CD8-positive, alpha-beta memory T cell (primary cell): ENCODE results near the gene SARNP. TPM values are rescaled to one million over a fixed set of nuclear protein-coding genes. Genes with fewer than 3 reads are reported as not detected.

Experiments used
- CTCF ChIA-PET: fragments of 350-600 bp; sonication (Branson Sonifier 250); formaldehyde crosslinking; loops from one replicate; lab custom pipeline; 2021; ENCODE audit warnings: antibody characterized with exemption; lab: Charles Lee
- POLR2A ChIA-PET: fragments of 350-600 bp; sonication (Branson Sonifier 250); formaldehyde crosslinking; loops from one replicate; lab custom pipeline; 2021; ENCODE audit warnings: antibody characterized with exemption; lab: Charles Lee
- DNase-seq, 5 donors: peaks; one replicate each; pipeline versions ENCODE4 v3.0.0 to v3.0.0-alpha.2; 2020 to 2022; ENCODE audit warnings: mixed read lengths in 1 of 5
- H3K27ac ChIP-seq: one replicate; pipeline ENCODE4 v1.7.0; 2013; ENCODE audit warnings: low read depth, mild to moderate bottlenecking, low read length, moderate library complexity
- H3K27me3 ChIP-seq: 2 replicates; pipeline ENCODE4 v1.7.0; 2013; ENCODE audit warnings: low read length, mild to moderate bottlenecking; ENCODE audit not compliant: insufficient read depth, poor library complexity, severe bottlenecking
- H3K36me3 ChIP-seq: 2 replicates; pipeline ENCODE4 v1.7.0; 2013; ENCODE audit warnings: mild to moderate bottlenecking, low read length, moderate library complexity; ENCODE audit not compliant: insufficient read depth
- H3K4me1 ChIP-seq: 2 replicates; pipeline ENCODE4 v1.7.0; 2013; ENCODE audit warnings: mild to moderate bottlenecking, low read length, moderate library complexity; ENCODE audit not compliant: insufficient read depth
- H3K4me3 ChIP-seq: 2 replicates; pipeline ENCODE4 v1.7.0; 2013; ENCODE audit warnings: mild to moderate bottlenecking, low read length
- H3K9me3 ChIP-seq: 2 replicates; pipeline ENCODE4 v1.7.0; 2013; ENCODE audit warnings: mild to moderate bottlenecking, low read length
- H3K27ac Mint-ChIP-seq, 8 donors: one replicate each; pipeline ENCODE4 v1.8.0; 2020 to 2021; ENCODE audit warnings: mixed read lengths in 8 of 8, mild to moderate bottlenecking in 6 of 8, inconsistent platforms in 3 of 8, moderate library complexity in 3 of 8
- H3K27me3 Mint-ChIP-seq, 2 donors: one replicate each; pipeline ENCODE4 v1.8.0; 2020 to 2021; ENCODE audit warnings: mixed read lengths in 2 of 2, mild to moderate bottlenecking in 1 of 2, moderate library complexity in 1 of 2
- H3K36me3 Mint-ChIP-seq, 3 donors: one replicate each; pipeline ENCODE4 v1.8.0; 2020 to 2021; ENCODE audit warnings: mixed read lengths in 3 of 3, inconsistent platforms in 1 of 3, mild to moderate bottlenecking in 1 of 3
- H3K4me1 Mint-ChIP-seq, 3 donors: one replicate each; pipeline ENCODE4 v1.8.0; 2020 to 2021; ENCODE audit warnings: mixed read lengths in 3 of 3, inconsistent platforms in 1 of 3, mild to moderate bottlenecking in 1 of 3
- H3K4me3 Mint-ChIP-seq, 7 donors: one replicate each; pipeline ENCODE4 v1.8.0; 2020 to 2021; ENCODE audit warnings: mixed read lengths in 7 of 7, mild to moderate bottlenecking in 6 of 7, moderate library complexity in 4 of 7, inconsistent platforms in 2 of 7
- H3K9me3 Mint-ChIP-seq, 5 donors: one replicate each; pipeline ENCODE4 v1.8.0; 2020 to 2022; ENCODE audit warnings: mixed read lengths in 5 of 5, mild to moderate bottlenecking in 3 of 5, moderate library complexity in 2 of 5, inconsistent platforms in 1 of 5
- polyA plus RNA-seq: library from polyadenylated mRNA; unstranded; fragments of 300-500 nt; fragmentation: Illumina TruSeq; gene quantifications from one replicate; pipeline ENCODE4 v1.2.3, GENCODE V29; 2021
- total RNA-seq, 2 experiments: library from RNA; stranded (reverse); gene quantifications; one replicate each; pipeline ENCODE4 v1.2.3, GENCODE V29; 2021

SARNP gene
- total and polyA plus RNA-seq, 3 experiments from 2014 or later: 89.7 to 109 (median 103) TPM

GRCh38 chr12:55718624-55719275, 98.8 kb downstream of the SARNP start:
- no peak overlapping the region for H3K4me3 ChIP-seq
- H3K27ac ChIP-seq: no peak overlapping the region
- peaks cover 0 to 33% (median 2%) of the 10 kb centered on the region in 3 donors for H3K36me3 Mint-ChIP-seq
- H3K9me3 Mint-ChIP-seq: no peaks in the 10 kb centered on the region
- H3K9me3 ChIP-seq: no peaks in the 10 kb centered on the region
- ChIA-PET CTCF (interaction anchor here (1.0 to 6.9 kb wide), 4 partner anchors 11 to 19 kb away, joined by 3 to 67 read pairs (median 28); partner anchors contain the start of gene CD63), POLR2A (interaction anchor here (0.6 kb wide), 1 partner anchor 13 kb away, joined by 5 read pairs; no protein-coding TSS in a partner anchor)
- no peaks in the 10 kb centered on the region for H3K36me3 ChIP-seq
- no peak for DNase-seq
- peaks cover 24% of the 10 kb centered on the region for H3K4me1 ChIP-seq
- peak overlapping the region in 2 of 7 donors; percentile 30 to 39 for H3K4me3 Mint-ChIP-seq
- peaks cover 0 to 5% of the 10 kb centered on the region in 2 donors for H3K27me3 Mint-ChIP-seq
- peak overlapping the region in 4 of 8 donors; percentile 17 to 61 (median 54) for H3K27ac Mint-ChIP-seq
- H3K27me3 ChIP-seq: no peaks in the 10 kb centered on the region
- H3K4me1 Mint-ChIP-seq: peaks cover 31 to 65% (median 33%) of the 10 kb centered on the region in 3 donors

- Histone ChIP-seq H3K27ac (no peak overlapping the region), H3K27me3 (no peaks in the 10 kb centered on the region), H3K4me3 (no peak overlapping the region), H3K9me3 (no peaks in the 10 kb centered on the region), H3K4me1 (peaks cover 24% of the 10 kb centered on the region), H3K36me3 (no peaks in the 10 kb centered on the region)
- DNase-seq: no peak
- Mint-ChIP-seq H3K9me3 (no peaks in the 10 kb centered on the region), H3K4me1 (peaks cover 31 to 65% (median 33%) of the 10 kb centered on the region in 3 donors), H3K27ac (peak overlapping the region in 4 of 8 donors; percentile 35 to 98 (median 52)), H3K36me3 (peaks cover 0 to 26% (median 0%) of the 10 kb centered on the region in 3 donors), H3K4me3 (peak overlapping the region in 5 of 7 donors; percentile 5 to 94 (median 90)), H3K27me3 (peaks cover 0 to 5% of the 10 kb centered on the region in 2 donors)
- CTCF ChIA-PET: interaction anchor here (1.0 to 3.8 kb wide), 2 partner anchors 12 to 19 kb away, joined by 3 to 37 read pairs; no protein-coding TSS in a partner anchor
- POLR2A ChIA-PET: interaction anchor here (1.3 kb wide), 1 partner anchor 256 kb away, joined by 3 read pairs; the partner anchor contains the start of gene RAB5B
Measured at GRCh38 chr12:55718015-55718414, 99.5 kb downstream of the SARNP start.

GRCh38 chr12:55717011-55718007, 100.2 kb downstream of the SARNP start:
- peaks cover 24% of the 10 kb centered on the region for H3K4me1 ChIP-seq
- POLR2A ChIA-PET: interaction anchor here (1.0 to 2.3 kb wide), 3 partner anchors 21 to 472 kb away, joined by 3 to 8 read pairs (median 3); partner anchors contain the start of genes RAB5B and SMARCC2
- Mint-ChIP-seq H3K36me3 (peaks cover 0 to 26% (median 0%) of the 10 kb centered on the region in 3 donors), H3K27ac (peak overlapping the region in 7 of 8 donors; percentile 84 to 98 (median 95)), H3K4me3 (peak overlapping the region; percentile 82 to 97 (median 93)), H3K4me1 (peaks cover 31 to 65% (median 33%) of the 10 kb centered on the region in 3 donors), H3K27me3 (peaks cover 0 to 5% of the 10 kb centered on the region in 2 donors), H3K9me3 (no peaks in the 10 kb centered on the region)
- H3K9me3 ChIP-seq: no peaks in the 10 kb centered on the region
- no peak for DNase-seq
- no peaks in the 10 kb centered on the region for H3K27me3 ChIP-seq
- CTCF ChIA-PET: interaction anchor here (1.0 to 3.8 kb wide), 4 partner anchors 12 to 211 kb away, joined by 3 to 37 read pairs (median 4); no protein-coding TSS in a partner anchor
- H3K36me3 ChIP-seq: no peaks in the 10 kb centered on the region
- peak overlapping the region; percentile 98 for H3K4me3 ChIP-seq
- H3K27ac ChIP-seq: no peak overlapping the region

GRCh38 chr12:55716582-55716957, 101.0 kb downstream of the SARNP start:
- Mint-ChIP-seq H3K27ac (peak overlapping the region; percentile 89 to 98 (median 95)), H3K27me3 (peaks cover 0 to 5% of the 10 kb centered on the region in 2 donors), H3K36me3 (peaks cover 0 to 25% (median 0%) of the 10 kb centered on the region in 3 donors), H3K4me3 (peak overlapping the region; percentile 82 to 97 (median 93)), H3K9me3 (no peaks in the 10 kb centered on the region), H3K4me1 (peaks cover 31 to 62% (median 33%) of the 10 kb centered on the region in 3 donors)
- ChIA-PET CTCF (interaction anchor here (0.8 to 3.8 kb wide), 6 partner anchors 8 to 212 kb away, joined by 3 to 37 read pairs (median 4); partner anchors contain the start of gene DNAJC14), POLR2A (interaction anchor here (0.9 to 2.3 kb wide), 7 partner anchors 13 to 970 kb away, joined by 3 to 8 read pairs (median 4); partner anchors contain the start of genes CD63, DNAJC14, ORMDL2 and RAB5B)
- Histone ChIP-seq H3K4me1 (peaks cover 24% of the 10 kb centered on the region), H3K27ac (peak overlapping the region; percentile 79), H3K4me3 (peak overlapping the region; percentile 98), H3K36me3 (no peaks in the 10 kb centered on the region), H3K27me3 (no peaks in the 10 kb centered on the region), H3K9me3 (no peaks in the 10 kb centered on the region)
- DNase-seq: no peak

- Mint-ChIP-seq H3K36me3 (peaks cover 0 to 25% (median 0%) of the 10 kb centered on the region in 3 donors), H3K4me1 (peaks cover 31 to 57% (median 33%) of the 10 kb centered on the region in 3 donors), H3K27ac (peak within 1 kb of the TSS; percentile 89 to 98 (median 95)), H3K4me3 (peak within 1 kb of the TSS; percentile 82 to 97 (median 93)), H3K27me3 (peaks cover 0 to 5% of the 10 kb centered on the region in 2 donors), H3K9me3 (no peaks in the 10 kb centered on the region)
- Histone ChIP-seq H3K27ac (peak within 1 kb of the TSS; percentile 79), H3K4me3 (peak within 1 kb of the TSS; percentile 98), H3K9me3 (no peaks in the 10 kb centered on the region), H3K4me1 (peaks cover 21% of the 10 kb centered on the region), H3K27me3 (no peaks in the 10 kb centered on the region), H3K36me3 (no peaks in the 10 kb centered on the region)
- ChIA-PET POLR2A (interaction anchor here (0.7 to 2.3 kb wide), 10 partner anchors 9 to 970 kb away, joined by 3 to 8 read pairs (median 3); partner anchors contain the start of genes CD63, DNAJC14, ORMDL2 and RAB5B), CTCF (interaction anchor here (0.5 to 3.8 kb wide), 7 partner anchors 9 to 780 kb away, joined by 3 to 37 read pairs (median 4); partner anchors contain the start of gene DNAJC14)
- peak; percentile 87 to 96 (median 92) for DNase-seq
Measured at GRCh38 chr12:55715833-55716581, 101.5 kb downstream of the SARNP start, which contains the start of gene BLOC1S1. Gene BLOC1S1 (plus strand): TSS chr12:55716046. CDS start chr12:55716052, 6 bp downstream.

GRCh38 chr12:55715169-55715764, 102.3 kb downstream of the SARNP start:
- Mint-ChIP-seq H3K9me3 (no peaks in the 10 kb centered on the region), H3K36me3 (peaks cover 0 to 19% (median 0%) of the 10 kb centered on the region in 3 donors), H3K27ac (peak overlapping the region; percentile 89 to 98 (median 95)), H3K27me3 (peaks cover 0 to 7% of the 10 kb centered on the region in 2 donors), H3K4me1 (peaks cover 29 to 49% (median 31%) of the 10 kb centered on the region in 3 donors), H3K4me3 (peak overlapping the region; percentile 82 to 97 (median 93))
- ChIA-PET CTCF (interaction anchor here (0.5 to 3.8 kb wide), 7 partner anchors 9 to 781 kb away, joined by 3 to 37 read pairs (median 4); partner anchors contain the start of gene DNAJC14), POLR2A (interaction anchor here (0.7 to 2.3 kb wide), 7 partner anchors 9 to 971 kb away, joined by 3 to 8 read pairs (median 4); partner anchors contain the start of genes CD63, ORMDL2 and SARNP)
- Histone ChIP-seq H3K27me3 (no peaks in the 10 kb centered on the region), H3K4me3 (peak overlapping the region; percentile 98), H3K27ac (peak overlapping the region; percentile 79), H3K36me3 (no peaks in the 10 kb centered on the region), H3K4me1 (peaks cover 18% of the 10 kb centered on the region), H3K9me3 (no peaks in the 10 kb centered on the region)
- no peak for DNase-seq
